Naive thymus-derived CD8-positive, alpha-beta T cell (primary cell): ENCODE measurements around the gene TBC1D2B. TPM values are rescaled to one million over a fixed set of nuclear protein-coding genes. Genes with fewer than 3 reads are reported as not detected.
A peak's percentile ranks its signal among the peaks of the same experiment; 100 is the strongest.

ENCODE experiments used
- ATAC-seq, 2 donors: fragments of 150-1000 bp; cut with Tn5 transposase in 1 of 2; sonication (Bioruptor Pico), chemical (Tn5 transposase) in 1 of 2; 1 replicate in 1 of 2; 2 replicates in 1 of 2; pipeline ENCODE4 v1.10.0; 2021; ENCODE audit warnings: mild to moderate bottlenecking in 2 of 2, moderate library complexity in 2 of 2
- POLR2A ChIA-PET: fragments of 350-600 bp; sonication (Branson Sonifier 250); formaldehyde crosslinking; loops from one replicate; lab custom pipeline; 2021; ENCODE audit warnings: antibody characterized with exemption; lab: Charles Lee
- DNase-seq, 10 donors: peaks; one replicate each; pipeline versions ENCODE4 v3.0.0 to v3.0.0-alpha.2; 2020 to 2022
- H3K27ac Mint-ChIP-seq, 10 donors: one replicate each; pipeline ENCODE4 v1.8.0; 2020 to 2022; ENCODE audit warnings: mild to moderate bottlenecking in 10 of 10, mixed read lengths in 10 of 10, moderate library complexity in 4 of 10, inconsistent platforms in 1 of 10
- H3K27me3 Mint-ChIP-seq, 5 donors: one replicate each; pipeline ENCODE4 v1.8.0; 2021 to 2022; ENCODE audit warnings: mixed read lengths in 5 of 5
- H3K36me3 Mint-ChIP-seq, 3 donors: one replicate each; pipeline ENCODE4 v1.8.0; 2020 to 2022; ENCODE audit warnings: mixed read lengths in 3 of 3, mild to moderate bottlenecking in 2 of 3, inconsistent platforms in 1 of 3
- H3K4me1 Mint-ChIP-seq, 4 donors: one replicate each; pipeline ENCODE4 v1.8.0; 2021 to 2022; ENCODE audit warnings: mixed read lengths in 4 of 4
- H3K4me3 Mint-ChIP-seq, 10 donors: one replicate each; pipeline ENCODE4 v1.8.0; 2020 to 2022; ENCODE audit warnings: mild to moderate bottlenecking in 10 of 10, mixed read lengths in 10 of 10, moderate library complexity in 6 of 10, inconsistent platforms in 1 of 10
- H3K9me3 Mint-ChIP-seq, 9 donors: one replicate each; pipeline ENCODE4 v1.8.0; 2020 to 2022; ENCODE audit warnings: mixed read lengths in 9 of 9, mild to moderate bottlenecking in 3 of 9, inconsistent platforms in 1 of 9, moderate library complexity in 1 of 9
- polyA plus RNA-seq, 3 donors: library from polyadenylated mRNA; unstranded; fragments of 300-500 nt; fragmentation: Illumina TruSeq; gene quantifications; one replicate each; pipeline ENCODE4 v1.2.3, GENCODE V29; 2021
- total RNA-seq, 8 experiments: library from RNA in 2 of 8; stranded (reverse) in 2 of 8; gene quantifications; one replicate each; pipeline ENCODE4 v1.2.3 and lab custom pipeline; 2021 to 2026

Gene TBC1D2B
- total and polyA plus RNA-seq, 5 experiments from 2014 or later: 8.1 to 82.1 (median 14.0) TPM

DNA sequence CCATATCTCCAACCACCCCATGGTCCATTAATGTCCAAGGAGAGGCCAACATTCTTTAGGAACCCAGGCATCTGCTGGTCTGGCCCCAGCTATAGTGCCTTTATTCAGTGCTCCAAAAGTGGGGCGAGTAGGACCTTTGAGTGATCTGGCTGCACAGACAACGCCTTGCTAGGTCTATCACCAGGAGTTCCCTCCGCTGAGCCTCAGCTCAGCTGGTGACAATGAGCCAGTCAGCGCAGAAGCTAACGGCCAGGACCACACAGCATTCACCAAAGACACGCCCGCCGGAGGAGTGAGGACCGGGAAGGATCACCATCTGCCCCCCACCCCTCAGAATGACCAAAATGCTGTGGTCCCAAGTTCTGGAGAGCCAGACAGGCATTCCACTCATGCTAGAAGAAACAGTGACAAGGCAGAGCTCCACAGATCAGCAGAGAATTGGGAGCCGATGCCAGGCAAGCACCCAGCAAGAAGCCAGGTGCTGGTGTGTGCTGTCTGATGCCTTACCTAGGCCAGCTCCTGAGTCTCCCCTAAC, 19.0 kb downstream of the TBC1D2B start:
- no peaks in the 10 kb centered on the region for H3K9me3 Mint-ChIP-seq
- no peaks in the 10 kb centered on the region for H3K27me3 Mint-ChIP-seq
- H3K36me3 Mint-ChIP-seq: peaks cover 0 to 6% (median 0%) of the 10 kb centered on the region in 3 donors
- ATAC-seq (no peak), DNase-seq (no peak)
- peak overlapping the region in 6 of 10 donors; percentile 0 to 56 (median 23) for H3K4me3 Mint-ChIP-seq
- H3K4me1 Mint-ChIP-seq: peaks cover 55 to 84% (median 74%) of the 10 kb centered on the region in 4 donors
- POLR2A ChIA-PET: interaction anchor here (0.5 to 16.7 kb wide), 7 partner anchors 9 to 241 kb away, joined by 3 to 250 read pairs (median 5); partner anchors contain the start of genes SKIC8 and TBC1D2B
- peak overlapping the region; percentile 82 to 94 (median 90) for H3K27ac Mint-ChIP-seq

DNA sequence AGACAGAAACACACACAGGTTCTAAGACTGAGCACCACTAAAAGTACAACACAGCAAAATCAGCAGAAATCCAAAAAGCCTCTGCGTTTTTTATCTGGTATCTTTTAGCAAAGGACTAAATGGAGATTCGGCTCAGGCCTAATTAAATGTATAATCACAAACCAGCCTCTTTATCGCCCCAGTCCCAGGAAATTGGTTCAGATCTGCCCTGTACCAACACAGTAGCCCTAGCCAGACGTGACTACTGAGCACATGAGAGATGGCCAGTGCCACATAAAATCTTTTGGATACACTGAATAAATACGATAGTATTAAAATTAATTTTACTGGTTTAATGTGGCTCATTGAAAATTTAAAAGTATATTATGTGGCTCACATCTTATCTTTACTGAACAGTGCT, 19.7 kb downstream of the TBC1D2B start:
- POLR2A ChIA-PET: interaction anchor here (1.1 to 16.7 kb wide), 4 partner anchors 15 to 40 kb away, joined by 3 to 250 read pairs (median 16); partner anchors contain the start of gene TBC1D2B
- H3K27ac Mint-ChIP-seq: peak overlapping the region; percentile 65 to 94 (median 90)
- no peaks in the 10 kb centered on the region for H3K27me3 Mint-ChIP-seq
- H3K36me3 Mint-ChIP-seq: peaks cover 0 to 12% (median 3%) of the 10 kb centered on the region in 3 donors
- DNase-seq (no peak), ATAC-seq (no peak)
- no peaks in the 10 kb centered on the region for H3K9me3 Mint-ChIP-seq
- peaks cover 52 to 90% (median 81%) of the 10 kb centered on the region in 4 donors for H3K4me1 Mint-ChIP-seq
- peak overlapping the region in 1 of 10 donors; percentile 32 for H3K4me3 Mint-ChIP-seq

DNA sequence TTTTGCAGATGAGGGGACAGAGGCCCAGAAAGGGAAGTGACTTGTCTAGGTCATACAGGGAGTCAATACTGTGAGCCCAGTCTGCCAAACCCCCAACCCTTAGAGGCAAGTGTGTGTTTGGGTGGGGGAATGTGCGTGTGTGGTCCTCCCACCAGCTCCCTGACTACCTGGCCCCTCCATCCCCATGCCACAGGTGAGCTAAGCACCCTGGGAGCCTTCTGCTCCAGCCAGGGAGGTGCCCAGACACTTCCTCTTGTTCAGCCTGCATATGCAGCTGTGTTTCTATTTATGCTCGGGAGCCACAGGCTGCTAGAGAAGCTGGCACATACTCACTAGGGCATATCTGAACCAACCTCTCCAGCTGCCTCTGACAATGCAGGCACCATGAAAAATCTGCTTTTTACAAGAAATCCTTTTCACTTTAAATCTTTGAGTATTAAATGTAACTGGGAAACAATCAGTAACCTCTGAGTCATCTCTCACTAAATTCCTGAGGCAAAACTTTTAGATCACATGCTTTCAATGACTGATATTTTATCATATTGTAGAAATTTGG, 20.7 kb downstream of the TBC1D2B start:
- ATAC-seq (peak; percentile 41 to 50), DNase-seq (no peak)
- H3K27me3 Mint-ChIP-seq: no peaks in the 10 kb centered on the region
- peak overlapping the region; percentile 55 to 96 (median 93) for H3K27ac Mint-ChIP-seq
- peaks cover 54 to 93% (median 85%) of the 10 kb centered on the region in 4 donors for H3K4me1 Mint-ChIP-seq
- no peaks in the 10 kb centered on the region for H3K9me3 Mint-ChIP-seq
- H3K36me3 Mint-ChIP-seq: peaks cover 0 to 16% (median 3%) of the 10 kb centered on the region in 3 donors
- POLR2A ChIA-PET: interaction anchor here (0.9 to 16.7 kb wide), 5 partner anchors 9 to 41 kb away, joined by 3 to 250 read pairs (median 5); partner anchors contain the start of gene TBC1D2B
- H3K4me3 Mint-ChIP-seq: peak overlapping the region; percentile 37 to 82 (median 77)

DNA sequence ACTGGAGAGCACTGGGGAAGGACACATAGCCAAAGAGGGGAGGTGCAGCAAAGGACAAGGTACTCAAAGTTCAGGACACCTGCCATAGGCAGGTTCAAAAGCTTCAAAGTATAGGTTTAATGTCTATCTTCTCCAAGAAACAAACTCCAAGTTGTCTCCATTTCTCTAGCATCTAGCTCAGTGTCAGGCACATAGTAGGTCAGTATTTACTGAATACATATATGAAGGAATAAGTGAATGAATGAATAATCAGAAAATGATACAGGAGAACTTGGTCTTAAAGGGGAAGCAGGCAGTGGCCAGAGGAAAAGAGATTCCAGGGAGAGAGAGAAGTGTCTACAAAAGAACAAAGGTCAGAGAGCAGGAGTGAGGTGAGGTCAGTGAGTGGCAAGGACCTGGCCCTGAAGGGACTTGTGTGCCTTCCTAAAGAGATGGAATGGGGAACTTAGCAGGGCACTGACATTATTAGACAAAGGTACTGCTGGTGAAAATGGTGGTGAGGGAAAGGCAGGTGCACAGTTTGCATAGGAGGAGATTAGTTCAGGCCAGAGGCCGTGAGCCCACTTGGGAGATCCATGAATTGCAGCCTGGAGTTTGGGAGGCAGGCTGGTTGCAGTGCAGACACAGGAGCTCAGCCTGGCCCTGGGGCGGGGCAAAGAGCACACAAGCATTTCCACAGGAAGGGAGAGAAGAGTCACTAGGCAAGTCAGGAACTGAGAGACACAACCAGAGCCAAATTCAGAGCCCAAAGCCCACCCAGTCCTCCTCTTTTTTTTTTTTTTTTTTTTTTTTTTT, 21.4 kb downstream of the TBC1D2B start:
- POLR2A ChIA-PET: interaction anchor here (0.9 to 16.7 kb wide), 4 partner anchors 9 to 21 kb away, joined by 4 to 250 read pairs (median 17); partner anchors contain the start of gene TBC1D2B
- H3K4me3 Mint-ChIP-seq: peak overlapping the region; percentile 37 to 82 (median 77)
- ATAC-seq: peak; percentile 25 to 48

DNA sequence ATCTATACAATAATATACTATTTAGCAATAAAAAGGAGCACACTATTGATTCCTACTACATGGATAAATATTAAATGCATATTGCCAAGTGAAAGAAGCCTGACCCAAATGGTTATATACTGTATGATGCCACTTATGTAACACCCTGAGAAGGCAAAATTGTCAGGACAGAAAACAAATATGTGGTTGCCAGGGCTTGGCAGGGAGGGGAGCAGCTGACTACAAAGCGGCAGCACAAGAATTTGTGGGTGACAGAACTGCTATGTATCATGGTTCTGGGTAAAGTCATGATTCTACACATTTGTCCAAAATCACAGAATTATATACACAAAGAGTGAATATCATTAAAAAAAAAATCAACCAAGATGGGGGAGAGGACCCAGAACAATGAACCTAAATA, 22.5 kb downstream of the TBC1D2B start:
- Mint-ChIP-seq H3K36me3 (peaks cover 0 to 16% (median 3%) of the 10 kb centered on the region in 3 donors), H3K4me3 (peak overlapping the region in 9 of 10 donors; percentile 17 to 79 (median 65)), H3K27ac (peak overlapping the region; percentile 55 to 96 (median 93)), H3K27me3 (no peaks in the 10 kb centered on the region), H3K9me3 (no peaks in the 10 kb centered on the region), H3K4me1 (peaks cover 64 to 99% (median 96%) of the 10 kb centered on the region in 4 donors)
- POLR2A ChIA-PET: interaction anchor here (6.3 to 16.7 kb wide), 2 partner anchors 17 to 19 kb away, joined by 29 to 250 read pairs; partner anchors contain the start of gene TBC1D2B
- DNase-seq (peak in 5 of 10 donors; percentile 44 to 60 (median 50)), ATAC-seq (peak; percentile 31 to 52)

More for the DNA sequence above, 21.4 kb downstream of the TBC1D2B start:
- DNase-seq: no peak
- Mint-ChIP-seq H3K27ac (peak overlapping the region; percentile 55 to 96 (median 93)), H3K27me3 (no peaks in the 10 kb centered on the region), H3K36me3 (peaks cover 0 to 16% (median 3%) of the 10 kb centered on the region in 3 donors), H3K9me3 (no peaks in the 10 kb centered on the region), H3K4me1 (peaks cover 55 to 96% (median 89%) of the 10 kb centered on the region in 4 donors)

DNA sequence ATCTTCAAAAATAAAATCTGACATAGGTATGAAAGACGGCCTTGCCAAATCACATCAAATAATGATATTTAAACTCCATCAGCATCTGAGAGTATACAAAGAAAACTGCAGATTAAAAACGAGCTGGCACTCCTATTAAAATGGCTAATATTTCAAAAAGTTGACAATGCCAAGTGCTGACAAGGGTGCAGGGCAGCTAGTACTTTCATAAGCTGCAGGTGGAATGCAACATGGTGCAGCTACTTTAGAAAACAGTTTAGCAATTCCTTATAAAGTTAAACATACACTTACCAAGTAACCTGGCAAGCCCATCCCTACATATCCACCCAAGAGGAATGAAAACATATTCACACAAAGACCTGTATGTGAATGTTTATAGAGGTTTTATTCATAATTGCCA, 23.0 kb downstream of the TBC1D2B start:
- Mint-ChIP-seq H3K9me3 (no peaks in the 10 kb centered on the region), H3K27me3 (no peaks in the 10 kb centered on the region), H3K4me1 (peaks cover 65 to 99% (median 96%) of the 10 kb centered on the region in 4 donors), H3K27ac (peak overlapping the region; percentile 55 to 96 (median 93)), H3K4me3 (peak overlapping the region in 3 of 10 donors; percentile 40 to 65 (median 59)), H3K36me3 (peaks cover 0 to 16% (median 3%) of the 10 kb centered on the region in 3 donors)
- ATAC-seq (no peak), DNase-seq (no peak)
- POLR2A ChIA-PET: interaction anchor here (6.3 to 16.7 kb wide), 2 partner anchors 18 to 19 kb away, joined by 29 to 250 read pairs; partner anchors contain the start of gene TBC1D2B

DNA sequence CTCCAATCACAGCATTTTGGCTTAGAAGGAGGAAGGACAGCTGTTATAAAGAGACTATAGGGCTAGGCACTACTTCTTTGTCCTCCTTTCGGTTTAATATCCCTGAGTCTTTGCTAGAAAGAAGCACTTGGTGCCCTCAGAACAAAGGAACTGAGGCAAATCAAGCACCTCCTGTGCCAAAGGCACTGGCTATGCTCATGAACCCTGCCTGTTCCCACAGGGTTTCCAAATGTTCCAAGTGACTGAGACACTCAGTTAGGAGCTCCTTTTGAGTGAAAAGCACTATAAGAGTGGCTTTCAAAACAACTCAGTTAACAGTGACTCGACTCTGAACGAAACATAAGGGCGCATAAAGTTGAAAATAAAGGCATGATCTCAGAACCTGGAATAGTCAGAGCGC, 25.0 kb downstream of the TBC1D2B start:
- H3K27me3 Mint-ChIP-seq: no peaks in the 10 kb centered on the region
- no peak for DNase-seq
- H3K9me3 Mint-ChIP-seq: no peaks in the 10 kb centered on the region
- POLR2A ChIA-PET: interaction anchor here (0.7 to 16.7 kb wide), 3 partner anchors 17 to 20 kb away, joined by 3 to 250 read pairs (median 28); partner anchors contain the start of gene TBC1D2B
- peak overlapping the region in 9 of 10 donors; percentile 33 to 82 (median 64) for H3K4me3 Mint-ChIP-seq
- H3K27ac Mint-ChIP-seq: peak overlapping the region; percentile 84 to 96 (median 94)
- peaks cover 0 to 18% (median 3%) of the 10 kb centered on the region in 3 donors for H3K36me3 Mint-ChIP-seq
- H3K4me1 Mint-ChIP-seq: peaks cover 58 to 99% (median 96%) of the 10 kb centered on the region in 4 donors
- ATAC-seq: no peak

DNA sequence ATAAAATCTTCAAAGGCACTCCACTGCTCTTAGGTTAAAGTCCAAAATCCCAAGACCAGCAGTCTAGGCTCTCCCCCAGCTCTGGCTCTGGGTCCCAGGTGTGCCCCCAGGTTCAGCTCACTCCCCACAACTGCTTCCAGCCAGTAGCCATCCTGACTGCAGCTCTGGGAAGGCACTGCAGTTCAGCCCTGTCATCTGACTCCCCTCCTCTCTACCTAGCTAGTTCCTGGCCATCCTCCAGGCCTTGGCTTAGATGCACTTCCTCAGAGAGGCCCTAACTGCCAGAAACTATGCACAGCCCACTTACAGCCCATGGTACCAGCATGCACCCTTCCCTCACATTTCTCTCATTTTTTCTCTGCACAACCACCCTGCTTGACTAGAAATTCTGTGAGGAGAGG, 25.5 kb downstream of the TBC1D2B start:
- POLR2A ChIA-PET: interaction anchor here (0.7 to 16.7 kb wide), 5 partner anchors 8 to 20 kb away, joined by 3 to 250 read pairs (median 9); partner anchors contain the start of gene TBC1D2B
- Mint-ChIP-seq H3K36me3 (peaks cover 0 to 18% (median 3%) of the 10 kb centered on the region in 3 donors), H3K27ac (peak overlapping the region; percentile 84 to 96 (median 94)), H3K27me3 (no peaks in the 10 kb centered on the region), H3K9me3 (no peaks in the 10 kb centered on the region), H3K4me1 (peaks cover 63 to 99% (median 97%) of the 10 kb centered on the region in 4 donors), H3K4me3 (peak overlapping the region; percentile 33 to 82 (median 57))
- peak; percentile 21 to 26 for ATAC-seq
- no peak for DNase-seq

DNA sequence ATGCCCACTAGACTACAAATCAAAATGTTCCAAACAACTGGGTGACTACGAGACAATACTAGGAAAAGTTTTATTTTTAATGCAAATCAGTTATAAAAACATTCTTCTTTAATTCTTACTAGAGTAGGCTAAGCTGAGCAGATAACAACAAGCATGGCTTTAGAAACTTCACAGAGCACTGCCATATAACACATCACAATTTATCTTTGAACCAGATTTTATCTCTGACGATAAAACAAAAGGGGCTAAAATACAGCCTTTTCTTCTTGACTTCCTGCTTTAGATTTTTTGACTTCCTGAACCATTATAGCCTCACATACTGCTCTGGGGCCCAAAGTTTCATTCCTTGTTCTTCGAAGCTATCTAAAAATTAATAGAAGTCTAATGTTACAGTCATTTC, 25.9 kb downstream of the TBC1D2B start:
- DNase-seq: peak in 1 of 10 donors; percentile 53
- peak overlapping the region; percentile 7 to 82 (median 57) for H3K4me3 Mint-ChIP-seq
- peaks cover 0 to 18% (median 3%) of the 10 kb centered on the region in 3 donors for H3K36me3 Mint-ChIP-seq
- H3K9me3 Mint-ChIP-seq: no peaks in the 10 kb centered on the region
- peaks cover 63 to 99% (median 97%) of the 10 kb centered on the region in 4 donors for H3K4me1 Mint-ChIP-seq
- no peaks in the 10 kb centered on the region for H3K27me3 Mint-ChIP-seq
- peak; percentile 34 to 45 for ATAC-seq
- POLR2A ChIA-PET: interaction anchor here (0.5 to 16.7 kb wide), 7 partner anchors 9 to 57 kb away, joined by 3 to 250 read pairs (median 4); partner anchors contain the start of gene TBC1D2B
- peak overlapping the region; percentile 84 to 96 (median 94) for H3K27ac Mint-ChIP-seq

DNA sequence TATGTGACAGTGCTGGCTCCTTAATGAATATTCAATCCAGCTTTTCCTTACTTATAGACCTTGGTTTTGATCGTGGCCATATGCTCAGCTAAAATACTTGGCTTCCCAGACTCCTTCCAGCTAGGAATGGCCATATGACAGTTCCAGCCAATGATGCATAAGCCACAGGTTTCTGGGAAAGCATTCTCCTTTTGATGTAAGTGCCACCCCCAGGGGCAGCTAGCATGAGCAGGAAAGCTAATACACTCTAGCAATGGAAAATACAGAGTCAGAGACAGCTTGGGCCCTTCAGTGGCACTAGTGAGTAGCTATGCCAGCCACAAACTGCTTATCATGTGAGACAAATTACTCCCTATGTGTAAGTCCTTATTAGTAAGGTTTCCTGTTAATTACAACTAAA, 26.7 kb downstream of the TBC1D2B start:
- POLR2A ChIA-PET: interaction anchor here (1.1 to 16.7 kb wide), 6 partner anchors 8 to 22 kb away, joined by 4 to 250 read pairs (median 13); partner anchors contain the start of gene TBC1D2B
- H3K4me3 Mint-ChIP-seq: peak overlapping the region in 4 of 10 donors; percentile 48 to 82 (median 70)
- no peak for ATAC-seq

DNA sequence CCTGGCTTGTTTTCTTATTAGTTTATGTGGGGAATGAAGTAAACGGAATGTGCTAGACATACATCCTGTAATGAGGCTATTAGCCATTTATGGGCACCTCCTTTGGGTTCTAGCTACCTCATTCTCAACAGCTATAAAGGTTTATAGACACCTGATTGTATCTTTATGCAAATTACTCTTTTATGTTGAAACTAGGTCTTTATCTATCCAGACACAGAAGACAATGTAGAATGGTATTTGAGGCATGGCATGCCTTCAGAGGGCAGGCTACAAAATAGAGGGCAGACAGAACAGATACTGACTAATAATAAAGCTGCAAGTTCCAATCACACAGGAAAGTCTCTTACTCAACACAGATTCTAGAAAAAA, 27.1 kb downstream of the TBC1D2B start:
- Mint-ChIP-seq H3K27me3 (no peaks in the 10 kb centered on the region), H3K4me1 (peaks cover 55 to 98% (median 95%) of the 10 kb centered on the region in 4 donors), H3K9me3 (no peaks in the 10 kb centered on the region), H3K4me3 (peak overlapping the region; percentile 48 to 88 (median 74)), H3K27ac (peak overlapping the region; percentile 84 to 96 (median 94)), H3K36me3 (peaks cover 0 to 18% (median 3%) of the 10 kb centered on the region in 3 donors)
- ATAC-seq: peak; percentile 3 to 22
- no peak for DNase-seq
- POLR2A ChIA-PET: interaction anchor here (0.8 to 16.7 kb wide), 9 partner anchors 9 to 58 kb away, joined by 3 to 250 read pairs (median 7); partner anchors contain the start of gene TBC1D2B

More for the DNA sequence above, 26.7 kb downstream of the TBC1D2B start:
- Mint-ChIP-seq H3K9me3 (no peaks in the 10 kb centered on the region), H3K4me1 (peaks cover 58 to 99% (median 97%) of the 10 kb centered on the region in 4 donors), H3K36me3 (peaks cover 0 to 18% (median 3%) of the 10 kb centered on the region in 3 donors), H3K27me3 (no peaks in the 10 kb centered on the region), H3K27ac (peak overlapping the region; percentile 84 to 96 (median 94))
- DNase-seq: no peak
